Measurements from ENCODE around the gene METTL9.

- no peak for TF ChIP-seq CTCF (conservative IDR thresholded peaks at IDR 0.05; ENCODE audit: low read length)
- no peak for TF ChIP-seq EZH2phosphoT487 (IDR thresholded peaks at IDR 0.05; ENCODE audit: borderline replicate concordance, low read depth, low read length)
Measured at GRCh38 chr16:21617607-21618006, 18.2 kb downstream of the METTL9 start.
